ENCODE data around the gene BOLA3.
"Not testable (repeated sequence)": the region's sequence is repeated elsewhere in the genome, so short reads cannot be mapped to it uniquely, and the experiment has no call there.

BOLA3 gene

GRCh38 chr2:74148457-74149246 is 940 bp upstream of the BOLA3 start:
- DNase-seq (ENCODE audit: low spot score), result no peak

- DNase-seq (ENCODE audit: low spot score), result no peak
Measured at GRCh38 chr2:74146929-74147726, 584 bp downstream of the BOLA3 start.

GRCh38 chr2:74142340-74142739 is 5.4 kb downstream of the BOLA3 start:
- DNase-seq (ENCODE audit: low spot score), result peak; percentile 52

- no peak for DNase-seq (ENCODE audit: low spot score)
Measured at GRCh38 chr2:74138600-74139323, 8.9 kb downstream of the BOLA3 start.

GRCh38 chr2:74137651-74138599 is 9.8 kb downstream of the BOLA3 start:
- no peak for DNase-seq (ENCODE audit: low spot score)

- no peak for DNase-seq (ENCODE audit: low spot score)
Measured at GRCh38 chr2:74131901-74132300, 15.8 kb downstream of the BOLA3 start.

- no peak for DNase-seq (ENCODE audit: low spot score)
Measured at GRCh38 chr2:74130211-74130995, 17.3 kb downstream of the BOLA3 start.

- no peak for DNase-seq (ENCODE audit: low spot score)
Measured at GRCh38 chr2:74128206-74128605, 19.5 kb downstream of the BOLA3 start.

- DNase-seq (ENCODE audit: low spot score), result not testable (repeated sequence)
Measured at GRCh38 chr2:74123955-74124354, 23.8 kb downstream of the BOLA3 start.

GRCh38 chr2:74121846-74122245 is 25.9 kb downstream of the BOLA3 start:
- not testable (repeated sequence) for DNase-seq (ENCODE audit: low spot score)

GRCh38 chr2:74119912-74120825 is 27.5 kb downstream of the BOLA3 start:
- DNase-seq (ENCODE audit: low spot score), result peak; percentile 93

- no peak for DNase-seq (ENCODE audit: low spot score)
Measured at GRCh38 chr2:74119339-74119738, 28.4 kb downstream of the BOLA3 start.

- DNase-seq (ENCODE audit: low spot score), result no peak
Measured at GRCh38 chr2:74111380-74111779, 36.3 kb downstream of the BOLA3 start.

GRCh38 chr2:74110537-74110936 is 37.2 kb downstream of the BOLA3 start:
- no peak for DNase-seq (ENCODE audit: low spot score)

GRCh38 chr2:74109551-74109950 is 38.2 kb downstream of the BOLA3 start:
- no peak for DNase-seq (ENCODE audit: low spot score)

- no peak for DNase-seq (ENCODE audit: low spot score)
Measured at GRCh38 chr2:74107071-74107470, 40.6 kb downstream of the BOLA3 start.

GRCh38 chr2:74105413-74105812 is 42.3 kb downstream of the BOLA3 start:
- DNase-seq (ENCODE audit: low spot score), result no peak

GRCh38 chr2:74104839-74105238 is 42.9 kb downstream of the BOLA3 start:
- no peak for DNase-seq (ENCODE audit: low spot score)

GRCh38 chr2:74103763-74104162 is 43.9 kb downstream of the BOLA3 start:
- DNase-seq (ENCODE audit: low spot score), result no peak

- DNase-seq (ENCODE audit: low spot score), result no peak
Measured at GRCh38 chr2:74102516-74102915, 45.2 kb downstream of the BOLA3 start.
